GM15510 (cell line): Measurements from ENCODE around the gene SNRPA1.

Source experiments
- POLR2A ChIP-seq: IDR thresholded peaks from 3 replicates; pipeline ENCODE4 v1.6.1; 2011; ENCODE audit warnings: borderline replicate concordance; ENCODE audit not compliant: insufficient read length; ENCODE audit errors: extremely low read depth

SNRPA1 gene

GRCh38 chr15:101244889-101245668 lies 50.0 kb downstream of the SNRPA1 start:
- no peak for TF ChIP-seq POLR2A

DNA sequence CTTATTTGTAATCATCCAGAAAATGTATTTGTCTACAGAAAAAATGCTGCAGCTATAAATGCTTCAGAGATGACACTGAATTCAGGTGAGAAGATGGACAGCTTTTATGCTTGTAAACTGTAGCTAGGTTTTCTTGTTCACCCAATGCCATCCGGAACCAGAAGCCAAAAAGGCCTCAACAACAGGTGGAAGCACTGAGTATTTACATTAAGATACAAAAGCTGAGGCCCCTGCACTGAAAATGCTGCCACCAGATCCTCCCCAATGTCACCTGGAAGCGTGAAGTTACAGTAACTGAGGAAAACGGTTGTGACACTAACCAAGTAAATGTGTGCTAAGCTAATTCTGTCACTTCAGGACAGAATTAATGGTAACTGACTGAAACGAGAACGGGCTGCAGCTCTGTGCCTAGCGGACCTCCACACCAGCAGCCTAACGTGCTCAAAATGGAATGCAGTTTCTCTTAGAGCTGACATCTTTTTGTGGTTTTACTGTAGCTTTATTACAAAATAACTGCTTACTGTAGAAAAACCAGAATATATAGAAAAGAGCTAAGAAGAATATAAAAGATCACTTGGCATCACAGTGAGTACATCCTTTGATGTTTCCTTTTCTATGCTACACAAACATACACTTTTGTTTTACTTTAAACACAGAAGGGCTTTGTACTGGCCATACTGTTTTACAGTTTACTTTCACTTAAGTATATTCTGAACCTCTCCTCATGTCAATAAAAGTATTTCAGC lies 50.8 kb downstream of the SNRPA1 start:
- TF ChIP-seq POLR2A, result no peak

DNA sequence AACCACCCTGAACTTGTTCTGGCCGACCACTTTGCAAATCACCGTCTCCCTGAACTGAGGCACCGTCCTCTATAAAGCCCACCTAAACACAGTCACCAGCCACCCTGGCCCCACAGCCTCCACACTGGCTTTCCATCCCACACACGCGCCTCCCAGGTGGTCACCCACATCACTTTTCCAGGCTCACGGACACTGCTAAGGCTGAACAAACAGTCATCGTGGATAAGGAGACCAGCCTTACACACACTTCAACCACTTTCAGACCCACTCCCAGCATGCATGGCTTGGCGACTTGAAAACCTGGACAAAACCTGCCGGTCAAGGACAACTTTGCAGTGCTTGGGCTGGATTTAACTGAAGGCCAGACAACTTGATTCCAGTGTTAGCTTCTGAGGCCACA lies 51.6 kb downstream of the SNRPA1 start:
- no peak for TF ChIP-seq POLR2A

DNA sequence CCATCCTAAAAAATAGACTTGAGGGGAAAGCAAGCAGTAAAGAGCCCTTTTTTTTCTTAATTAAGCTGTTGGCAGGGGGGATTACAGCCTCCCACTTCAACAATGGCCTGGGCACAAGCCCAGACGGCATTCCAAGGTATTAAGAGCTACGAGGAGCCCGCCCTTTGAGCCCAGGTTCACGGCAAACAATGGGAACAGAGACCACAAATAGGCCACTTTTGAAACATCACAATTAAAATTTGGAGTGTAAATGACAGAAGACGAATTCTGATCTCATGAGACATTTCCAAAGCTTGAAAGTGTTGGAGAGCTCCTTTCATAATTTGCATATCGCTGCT lies 52.1 kb downstream of the SNRPA1 start:
- no peak for TF ChIP-seq POLR2A

- TF ChIP-seq POLR2A, result no peak
Measured at GRCh38 chr15:101242160-101242998, 52.7 kb downstream of the SNRPA1 start.

DNA sequence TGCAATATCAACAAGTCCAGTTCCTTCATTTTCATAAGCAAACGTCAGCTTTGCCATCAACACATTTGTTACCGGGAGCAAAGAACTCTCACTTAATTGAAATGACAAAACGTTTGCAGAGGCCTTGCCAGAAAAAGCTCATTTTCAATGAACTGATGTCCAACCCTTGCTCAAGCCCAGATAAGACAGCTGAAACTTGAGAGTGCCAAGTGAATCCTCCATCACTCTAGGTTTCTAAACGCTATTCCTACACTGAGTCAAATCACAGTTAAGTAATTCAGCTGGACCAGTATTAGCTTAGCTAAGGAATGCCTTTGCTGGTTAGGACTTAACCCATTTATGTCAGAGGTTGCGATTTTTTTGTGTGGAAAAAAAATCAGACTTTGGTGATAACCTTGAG lies 54.7 kb downstream of the SNRPA1 start:
- no peak for TF ChIP-seq POLR2A

- TF ChIP-seq POLR2A, result no peak
Measured at GRCh38 chr15:101239724-101240136, 55.3 kb downstream of the SNRPA1 start.

GRCh38 chr15:101237251-101237650 lies 57.8 kb downstream of the SNRPA1 start:
- TF ChIP-seq POLR2A, result no peak

DNA sequence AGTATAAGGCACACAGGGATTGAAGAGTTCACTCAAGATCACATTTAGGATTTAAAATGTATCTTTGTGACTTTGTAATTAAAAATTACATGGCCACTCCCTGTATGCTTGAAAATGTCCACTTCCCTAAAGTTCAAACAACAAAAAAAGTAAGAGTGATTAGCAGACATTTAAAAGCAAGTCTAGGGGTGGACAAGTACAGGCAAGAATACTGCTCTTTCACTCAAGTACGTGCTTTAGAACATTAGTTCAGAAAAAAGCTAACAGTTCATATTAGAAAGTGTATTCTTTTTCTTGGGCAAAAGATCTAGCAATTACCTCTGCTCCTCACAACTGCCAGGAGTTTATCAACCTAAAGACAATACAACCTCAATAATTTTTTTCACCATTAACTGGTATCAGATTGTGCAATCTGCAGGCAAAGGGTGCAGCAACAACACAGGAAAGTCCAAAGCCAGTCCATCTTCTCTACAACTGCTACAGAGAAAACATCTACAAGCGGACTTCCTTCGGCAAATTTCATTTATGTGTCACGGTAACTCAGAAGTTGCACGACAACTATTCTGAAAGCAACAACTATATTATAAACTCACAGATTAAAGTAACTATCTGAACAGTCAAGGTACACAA lies 61.3 kb downstream of the SNRPA1 start:
- no peak for TF ChIP-seq POLR2A

DNA sequence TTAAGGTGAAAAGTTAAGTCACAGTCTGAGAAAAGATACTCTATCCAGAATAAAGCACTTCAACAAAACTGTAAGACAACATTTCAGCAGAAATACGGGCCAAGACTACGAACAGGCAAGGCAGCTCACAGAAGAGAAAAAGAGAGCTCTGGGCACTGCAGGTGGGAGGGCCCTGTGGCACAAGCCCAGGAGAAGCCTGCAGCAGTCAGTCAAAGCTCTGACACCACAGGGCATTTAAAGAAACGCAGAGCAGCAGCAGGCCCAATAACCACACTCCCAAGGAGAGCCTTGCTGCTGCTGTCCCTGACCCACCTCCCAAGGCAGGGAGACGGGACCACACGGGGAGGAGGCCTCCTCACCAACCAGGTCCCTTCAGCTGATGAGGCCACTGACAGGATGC lies 62.4 kb downstream of the SNRPA1 start:
- no peak for TF ChIP-seq POLR2A
